Activated B cell treated with CpG ODN at 0.5 μM for 24 hours (primary cell): ENCODE results near the gene C17orf107. TPM values are rescaled to one million over a fixed set of nuclear protein-coding genes. Genes with fewer than 3 reads are reported as not detected.

ENCODE experiments used
- ATAC-seq: fragments of 200-7000 bp; cut with Tn5 transposase; one replicate; pipeline ENCODE4 v1.10.0; 2021; ENCODE audit warnings: low read depth, mild to moderate bottlenecking, moderate library complexity
- CTCF ChIA-PET: fragments of 350-600 bp; sonication (Branson Sonifier 250); formaldehyde crosslinking; loops from one replicate; lab custom pipeline; 2021; ENCODE audit warnings: antibody characterized with exemption; lab: Charles Lee
- POLR2A ChIA-PET: fragments of 350-600 bp; sonication (Branson Sonifier 250); formaldehyde crosslinking; loops from one replicate; lab custom pipeline; 2021; ENCODE audit warnings: antibody characterized with exemption; lab: Charles Lee
- DNase-seq: peaks from one replicate; pipeline ENCODE4 v3.0.0; 2022
- H3K27ac Mint-ChIP-seq: one replicate; pipeline ENCODE4 v1.8.0; 2020; ENCODE audit warnings: mixed read lengths
- H3K27me3 Mint-ChIP-seq: one replicate; pipeline ENCODE4 v1.8.0; 2021; ENCODE audit warnings: mixed read lengths
- H3K36me3 Mint-ChIP-seq: one replicate; pipeline ENCODE4 v1.8.0; 2021; ENCODE audit warnings: low read depth, mixed read lengths
- H3K4me1 Mint-ChIP-seq: one replicate; pipeline ENCODE4 v1.8.0; 2021; ENCODE audit warnings: mixed read lengths
- H3K4me3 Mint-ChIP-seq: one replicate; pipeline ENCODE4 v1.8.0; 2020; ENCODE audit warnings: mild to moderate bottlenecking, mixed read lengths
- H3K9me3 Mint-ChIP-seq: one replicate; pipeline ENCODE4 v1.8.0; 2020; ENCODE audit warnings: mixed read lengths
- CTCF ChIP-seq: fragments of 200-600 bp; IDR thresholded peaks from one replicate; pipeline ENCODE4 v1.8.0; 2022; ENCODE audit warnings: antibody characterized with exemption, mild to moderate bottlenecking
- intact Hi-C: fragments of 100-400 bp; cut with micrococcal nuclease; formaldehyde crosslinking; loops from one replicate; pipeline ENCODE4 v1.15.1; 2024
- total RNA-seq: library from RNA; stranded (reverse); gene quantifications from 2 replicates; pipeline ENCODE4 v1.2.3, GENCODE V29; 2022

The C17orf107 gene
- total RNA-seq, 1 donor from 2014 or later, result 1.8 TPM

- CTCF ChIA-PET, result no interaction called here
- no peak for ATAC-seq
- POLR2A ChIA-PET, result no interaction called here
Measured at GRCh38 chr17:4896332-4897197, 2.8 kb upstream of the C17orf107 start.

GRCh38 chr17:4897198-4897687 lies 2.1 kb upstream of the C17orf107 start:
- peaks cover 32% of the 10 kb centered on the region for H3K4me1 Mint-ChIP-seq
- ChIA-PET POLR2A (no interaction called here), CTCF (no interaction called here)
- H3K27me3 Mint-ChIP-seq, result no peaks in the 10 kb centered on the region
- H3K4me3 Mint-ChIP-seq, result no peak overlapping the region
- DNase-seq (no peak), ATAC-seq (no peak)
- intact Hi-C loops, result no loop called here
- no peak overlapping the region for H3K27ac Mint-ChIP-seq
- H3K9me3 Mint-ChIP-seq, result no peaks in the 10 kb centered on the region
- peaks cover 40% of the 10 kb centered on the region for H3K36me3 Mint-ChIP-seq
- TF ChIP-seq CTCF, result no peak

More at GRCh38 chr17:4896332-4897197, 2.8 kb upstream of the C17orf107 start:
- DNase-seq, result no peak
- Mint-ChIP-seq H3K4me1 (peaks cover 26% of the 10 kb centered on the region), H3K27me3 (no peaks in the 10 kb centered on the region), H3K9me3 (no peaks in the 10 kb centered on the region), H3K36me3 (peaks cover 42% of the 10 kb centered on the region), H3K27ac (no peak overlapping the region), H3K4me3 (no peak overlapping the region)
- no peak for TF ChIP-seq CTCF
- intact Hi-C loops, result no loop called here

- Mint-ChIP-seq H3K9me3 (no peaks in the 10 kb centered on the region), H3K4me3 (peak overlapping the region; percentile 70), H3K27me3 (no peaks in the 10 kb centered on the region), H3K36me3 (peaks cover 37% of the 10 kb centered on the region), H3K4me1 (peaks cover 37% of the 10 kb centered on the region), H3K27ac (no peak overlapping the region)
- POLR2A ChIA-PET, result no interaction called here
- DNase-seq, result no peak
- intact Hi-C loops, result no loop called here
- TF ChIP-seq CTCF, result no peak
- CTCF ChIA-PET, result no interaction called here
- ATAC-seq, result no peak
Measured at GRCh38 chr17:4897785-4898184, 1.6 kb upstream of the C17orf107 start.

GRCh38 chr17:4898351-4898750 lies 985 bp upstream of the C17orf107 start:
- Mint-ChIP-seq H3K36me3 (peaks cover 35% of the 10 kb centered on the region), H3K9me3 (no peaks in the 10 kb centered on the region), H3K4me3 (peak overlapping the region; percentile 70), H3K27ac (peak overlapping the region; percentile 41), H3K27me3 (no peaks in the 10 kb centered on the region), H3K4me1 (peaks cover 43% of the 10 kb centered on the region)
- no peak for TF ChIP-seq CTCF
- ATAC-seq (no peak), DNase-seq (no peak)
- POLR2A ChIA-PET, result interaction anchor here (1.2 to 4.7 kb wide), 2 partner anchors 42 to 89 kb away, joined by 4 to 26 read pairs; partner anchors contain the start of genes CAMTA2, RNF167 and SLC25A11
- CTCF ChIA-PET, result interaction anchor here (1.0 to 1.1 kb wide), 2 partner anchors 109 to 188 kb away, joined by 4 read pairs; partner anchors contain the start of gene ARRB2
- intact Hi-C loops, result no loop called here

- ChIA-PET POLR2A (interaction anchor here (0.7 to 4.7 kb wide), 12 partner anchors 34 to 191 kb away, joined by 3 to 26 read pairs (median 4); partner anchors contain the start of genes ARRB2, CAMTA2, KIF1C and PLD2), CTCF (interaction anchor here (0.9 to 1.3 kb wide), 6 partner anchors 8 to 332 kb away, joined by 3 to 6 read pairs (median 4); partner anchors contain the start of gene ARRB2)
- no peak for DNase-seq
- H3K9me3 Mint-ChIP-seq, result no peaks in the 10 kb centered on the region
- intact Hi-C loops, result no loop called here
- H3K36me3 Mint-ChIP-seq, result peaks cover 30% of the 10 kb centered on the region
- H3K27me3 Mint-ChIP-seq, result no peaks in the 10 kb centered on the region
- no peak overlapping the region for H3K27ac Mint-ChIP-seq
- peaks cover 47% of the 10 kb centered on the region for H3K4me1 Mint-ChIP-seq
- ATAC-seq, result peak; percentile 1
- TF ChIP-seq CTCF, result no peak
- peak overlapping the region; percentile 87 for H3K4me3 Mint-ChIP-seq
Measured at GRCh38 chr17:4898927-4899326, 409 bp upstream of the C17orf107 start.
